KOPT-K1 (cell line): ENCODE data around the gene CDC26.
"Not testable (repeated sequence)": the region's sequence is repeated elsewhere in the genome, so short reads cannot be mapped to it uniquely, and the experiment has no call there.

Experiments
- H3K27ac ChIP-seq: fragments of 200-600 bp; sonication (generic); 2 replicates; pipeline ENCODE4 v1.5.1; 2016; ENCODE audit warnings: antibody characterized with exemption, mild to moderate bottlenecking, low read depth, low read length; ENCODE audit not compliant: poor library complexity, severe bottlenecking
- H3K36me3 ChIP-seq: fragments of 200-600 bp; sonication (generic); 2 replicates; pipeline ENCODE4 v1.5.1; 2017; ENCODE audit warnings: antibody characterized with exemption, mild to moderate bottlenecking, low read length, moderate library complexity; ENCODE audit not compliant: insufficient read depth
- H3K9me3 ChIP-seq: fragments of 200-600 bp; sonication (generic); 2 replicates; pipeline ENCODE4 v1.5.1; 2017; ENCODE audit warnings: antibody characterized with exemption, low read length, mild to moderate bottlenecking; ENCODE audit not compliant: insufficient read depth, poor library complexity, severe bottlenecking

CDC26 gene

GRCh38 chr9:113266174-113266573 is 9.2 kb downstream of the CDC26 start:
- Histone ChIP-seq H3K27ac (no peak overlapping the region), H3K36me3 (peaks cover 51% of the 10 kb centered on the region), H3K9me3 (no peaks in the 10 kb centered on the region)

- H3K9me3 ChIP-seq = no peaks in the 10 kb centered on the region
- no peak overlapping the region for H3K27ac ChIP-seq
- peaks cover 44% of the 10 kb centered on the region for H3K36me3 ChIP-seq
These were observed 13.3 kb downstream of the CDC26 start for GRCh38 chr9:113261917-113262671.

- Histone ChIP-seq H3K9me3 (no peaks in the 10 kb centered on the region), H3K36me3 (peaks cover 40% of the 10 kb centered on the region), H3K27ac (no peak overlapping the region)
These were observed 17.1 kb downstream of the CDC26 start for GRCh38 chr9:113258282-113258681.

GRCh38 chr9:113257863-113258262 is 17.5 kb downstream of the CDC26 start:
- Histone ChIP-seq H3K36me3 (peaks cover 40% of the 10 kb centered on the region), H3K27ac (no peak overlapping the region), H3K9me3 (no peaks in the 10 kb centered on the region)

- H3K27ac ChIP-seq = no peak overlapping the region
- no peaks in the 10 kb centered on the region for H3K9me3 ChIP-seq
- H3K36me3 ChIP-seq = peaks cover 26% of the 10 kb centered on the region
These were observed 19.9 kb downstream of the CDC26 start for GRCh38 chr9:113255438-113255837.

- Histone ChIP-seq H3K36me3 (peaks cover 22% of the 10 kb centered on the region), H3K9me3 (no peaks in the 10 kb centered on the region), H3K27ac (no peak overlapping the region)
These were observed 20.4 kb downstream of the CDC26 start for GRCh38 chr9:113254991-113255390.

GRCh38 chr9:113250807-113251206 is 24.6 kb downstream of the CDC26 start:
- Histone ChIP-seq H3K36me3 (no peaks in the 10 kb centered on the region), H3K27ac (no peak overlapping the region), H3K9me3 (no peaks in the 10 kb centered on the region)

- not testable (repeated sequence) for H3K36me3 ChIP-seq, H3K27ac ChIP-seq, H3K9me3 ChIP-seq
These were observed 25.7 kb downstream of the CDC26 start for GRCh38 chr9:113249661-113250060.

- Histone ChIP-seq H3K36me3 (no peaks in the 10 kb centered on the region), H3K9me3 (no peaks in the 10 kb centered on the region), H3K27ac (no peak overlapping the region)
These were observed 27.7 kb downstream of the CDC26 start for GRCh38 chr9:113247640-113248039.

- Histone ChIP-seq H3K36me3 (no peaks in the 10 kb centered on the region), H3K27ac (no peak overlapping the region), H3K9me3 (no peaks in the 10 kb centered on the region)
These were observed 28.4 kb downstream of the CDC26 start for GRCh38 chr9:113246928-113247327.

GRCh38 chr9:113245894-113246293 is 29.5 kb downstream of the CDC26 start:
- Histone ChIP-seq H3K36me3 (no peaks in the 10 kb centered on the region), H3K27ac (no peak overlapping the region), H3K9me3 (no peaks in the 10 kb centered on the region)

- Histone ChIP-seq H3K27ac (no peak overlapping the region), H3K36me3 (no peaks in the 10 kb centered on the region), H3K9me3 (no peaks in the 10 kb centered on the region)
These were observed 30.8 kb downstream of the CDC26 start for GRCh38 chr9:113244556-113244955.

GRCh38 chr9:113241161-113241560 is 34.2 kb downstream of the CDC26 start:
- H3K36me3 ChIP-seq = no peaks in the 10 kb centered on the region

GRCh38 chr9:113238859-113239232 is 36.5 kb downstream of the CDC26 start:
- no peaks in the 10 kb centered on the region for H3K9me3 ChIP-seq
- H3K27ac ChIP-seq = no peak overlapping the region
- H3K36me3 ChIP-seq = no peaks in the 10 kb centered on the region

More at GRCh38 chr9:113241161-113241560, 34.2 kb downstream of the CDC26 start:
- Histone ChIP-seq H3K9me3 (no peaks in the 10 kb centered on the region), H3K27ac (no peak overlapping the region)

- no peaks in the 10 kb centered on the region for H3K36me3 ChIP-seq
- no peak overlapping the region for H3K27ac ChIP-seq
- no peaks in the 10 kb centered on the region for H3K9me3 ChIP-seq
These were observed 37.0 kb downstream of the CDC26 start for GRCh38 chr9:113238202-113238858.

- H3K27ac ChIP-seq = no peak overlapping the region
- H3K36me3 ChIP-seq = no peaks in the 10 kb centered on the region
- H3K9me3 ChIP-seq = no peaks in the 10 kb centered on the region
These were observed 38.3 kb downstream of the CDC26 start for GRCh38 chr9:113237026-113237425.
